Uterus (tissue), 4 donors: ENCODE data around the gene PSMD12. TPM values are rescaled to one million over a fixed set of nuclear protein-coding genes. Genes with fewer than 3 reads are reported as not detected.

ENCODE experiments used
- DNase-seq, 2 donors: peaks; one replicate each; pipeline ENCODE4 v3.0.0-alpha.2; 2019 to 2020
- H3K27ac ChIP-seq, 2 donors: fragments of 200-600 bp; sonication (generic); 1 replicate in 1 of 2; 2 replicates in 1 of 2; pipeline ENCODE4 v1.5.1; 2016 to 2018
- H3K27me3 ChIP-seq, 2 donors: fragments of 200-600 bp; sonication (generic); one replicate each; pipeline ENCODE4 v1.5.1; 2018 to 2019; ENCODE audit warnings: control low read depth in 1 of 2
- H3K36me3 ChIP-seq, 2 donors: fragments of 200-600 bp; sonication (generic); one replicate each; pipeline ENCODE4 v1.5.1; 2019; ENCODE audit warnings: control low read depth in 1 of 2
- H3K4me1 ChIP-seq, 2 donors: fragments of 200-600 bp; sonication (generic); one replicate each; pipeline ENCODE4 v1.5.1; 2018 to 2019; ENCODE audit warnings: control low read depth in 1 of 2
- H3K4me3 ChIP-seq, 2 donors: fragments of 200-600 bp; sonication (generic); 1 replicate in 1 of 2; 2 replicates in 1 of 2; pipeline ENCODE4 v1.5.1; 2018 to 2019; ENCODE audit warnings: mild to moderate bottlenecking in 1 of 2
- H3K9me3 ChIP-seq, 2 donors: fragments of 200-600 bp; sonication (generic); one replicate each; pipeline ENCODE4 v1.5.1; 2019; ENCODE audit warnings: control low read depth in 1 of 2
- CTCF ChIP-seq, 4 experiments: fragments of 200-600 bp in 2 of 4; fragments of 450-650 bp in 2 of 4; sonication (generic) in 2 of 4; IDR thresholded peaks; one replicate each; pipeline ENCODE4 v1.5.1; 2016 to 2019; ENCODE audit warnings: antibody characterized with exemption in 4 of 4, mild to moderate bottlenecking in 2 of 4, moderate library complexity in 1 of 4
- POLR2A ChIP-seq, 2 donors: fragments of 450-650 bp; IDR thresholded peaks; one replicate each; pipeline ENCODE4 v1.6.1; 2016; ENCODE audit warnings: antibody characterized with exemption in 2 of 2, mild to moderate bottlenecking in 1 of 2, moderate library complexity in 1 of 2
- intact Hi-C: fragments of 100-400 bp; cut with DNase I; formaldehyde crosslinking; loops from one replicate; pipeline ENCODE4 v1.15.1; 2023; ENCODE audit warnings: low total_unique reads
- small RNA-seq: library from RNA; depleted of rRNA; stranded (forward); fragments of <200 nt; gene quantifications from one replicate; pipeline ENCODE3, GENCODE V24; 2016
- total RNA-seq, 4 donors: library from RNA; depleted of rRNA in 3 of 4; stranded (reverse); fragments of >200 nt in 3 of 4; gene quantifications; one replicate each; pipeline versions ENCODE4 v1.1.0 to v1.2.4, GENCODE V29; 2014 to 2023
- donor health status: DM: yes; HTN: yes; CAD: no.

Gene PSMD12
- total RNA-seq, 4 donors from 2014 or later: 10.5 to 55.6 (median 24.9) TPM

- TF ChIP-seq CTCF (IDR thresholded peaks at IDR 0.05) (no peak), POLR2A (IDR thresholded peaks at IDR 0.05) (no peak)
- H3K9me3 ChIP-seq: no peaks in the 10 kb centered on the region
- no peaks in the 10 kb centered on the region for H3K4me1 ChIP-seq
- H3K27ac ChIP-seq: no peak overlapping the region
- no peaks in the 10 kb centered on the region for H3K27me3 ChIP-seq
- DNase-seq: no peak
- intact Hi-C loops: no loop called here
- H3K36me3 ChIP-seq: no peaks in the 10 kb centered on the region
- H3K4me3 ChIP-seq: no peak overlapping the region
Measured at GRCh38 chr17:67290244-67290643, 76.1 kb downstream of the PSMD12 start.

DNA sequence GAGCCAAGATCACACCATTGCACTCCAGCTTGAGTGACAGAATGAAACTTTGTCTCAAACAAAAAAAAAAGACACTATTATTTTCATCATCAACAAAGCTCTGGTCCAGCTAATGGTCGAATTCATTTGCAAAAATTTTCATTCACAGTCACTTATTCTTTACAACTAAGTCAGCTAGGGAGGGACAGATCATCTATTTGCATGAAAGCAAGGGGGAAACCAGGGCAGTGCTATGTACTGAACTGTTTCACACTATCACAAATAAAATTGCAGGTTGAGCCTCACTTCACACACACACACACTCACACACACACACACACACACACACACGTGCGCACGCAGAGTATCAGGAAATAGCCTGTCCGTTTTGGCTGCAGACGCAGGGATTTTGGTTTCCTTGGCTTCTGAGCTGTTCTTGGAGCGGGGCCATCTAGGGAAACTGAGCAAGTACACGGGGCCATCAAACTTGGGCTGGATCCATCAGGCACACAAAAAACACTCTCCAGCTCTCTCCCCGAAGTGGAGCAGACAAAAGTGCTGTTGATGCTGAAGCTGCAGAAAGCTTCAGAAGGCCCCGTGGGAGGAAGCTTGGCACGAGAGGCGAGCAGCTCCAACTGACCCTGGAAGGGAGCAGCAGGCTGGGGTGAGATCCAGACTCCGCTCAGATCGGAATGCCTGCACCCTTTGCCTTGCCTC, 77.0 kb downstream of the PSMD12 start:
- Histone ChIP-seq H3K4me3 (no peak overlapping the region), H3K4me1 (no peaks in the 10 kb centered on the region), H3K27me3 (no peaks in the 10 kb centered on the region), H3K36me3 (no peaks in the 10 kb centered on the region), H3K27ac (no peak overlapping the region), H3K9me3 (no peaks in the 10 kb centered on the region)
- TF ChIP-seq POLR2A (IDR thresholded peaks at IDR 0.05): no peak
- intact Hi-C loops: no loop called here
- peak; percentile 76 to 82 for DNase-seq

Small RNA genes within 50 kb of the gene (small RNA-seq; reads per million reads assigned to genes)
- gene RF00019: not detected

Other genes starting within 250 kb of the PSMD12 start
- 100 to 1,000 TPM in 1 of 4 donors, 10 to 100 TPM in 3; 14.7 to 122 (median 45.9) TPM for gene HELZ, start 121.4 kb downstream of the PSMD12 start, total RNA-seq
- 10 to 100 TPM in 2 of 4 donors, 1 to 10 TPM in 2; 4.1 to 45.1 (median 8.7) TPM for gene PITPNC1, start 10.7 kb upstream of the PSMD12 start, total RNA-seq